Parathyroid adenoma (tissue), 2 donors: ENCODE measurements around the gene SMIM20.

ENCODE experiments used
- H2AFZ ChIP-seq: fragments of 300-600 bp; sonication (generic); one replicate; pipeline ENCODE4 v1.7.0; 2017; ENCODE audit warnings: antibody characterized with exemption, mild to moderate bottlenecking
- H3K27ac ChIP-seq: fragments of 300-600 bp; sonication (generic); one replicate; pipeline ENCODE4 v1.7.0; 2017
- H3K27me3 ChIP-seq: fragments of 300-600 bp; sonication (generic); one replicate; pipeline ENCODE4 v1.7.0; 2017; ENCODE audit warnings: low read length; ENCODE audit not compliant: control insufficient read depth, insufficient read depth
- H3K36me3 ChIP-seq: fragments of 300-600 bp; sonication (generic); one replicate; pipeline ENCODE4 v1.7.0; 2017; ENCODE audit warnings: low read length; ENCODE audit not compliant: control insufficient read depth, insufficient read depth
- H3K4me1 ChIP-seq: fragments of 300-600 bp; sonication (generic); one replicate; pipeline ENCODE4 v1.7.0; 2017; ENCODE audit warnings: control low read depth
- H3K4me2 ChIP-seq: fragments of 300-600 bp; sonication (generic); one replicate; pipeline ENCODE4 v1.7.0; 2017; ENCODE audit warnings: low read length
- H3K4me3 ChIP-seq: fragments of 300-600 bp; sonication (generic); one replicate; pipeline ENCODE4 v1.7.0; 2017; ENCODE audit warnings: low read depth, low read length
- H3K79me2 ChIP-seq: fragments of 300-600 bp; sonication (generic); one replicate; pipeline ENCODE4 v1.7.0; 2017; ENCODE audit warnings: control low read depth
- H3K9ac ChIP-seq: fragments of 300-600 bp; sonication (generic); one replicate; pipeline ENCODE4 v1.7.0; 2017; ENCODE audit warnings: mild to moderate bottlenecking
- H3K9me3 ChIP-seq: fragments of 300-600 bp; sonication (generic); one replicate; pipeline ENCODE4 v1.7.0; 2017; ENCODE audit warnings: low read length; ENCODE audit not compliant: control insufficient read depth
- CTCF ChIP-seq: fragments of 300-600 bp; sonication (generic); IDR thresholded peaks from one replicate; pipeline ENCODE4 v1.7.0; 2017; ENCODE audit warnings: antibody characterized with exemption, mild to moderate bottlenecking
- donor health status: primary hyperparathyroidism.

Gene SMIM20

GRCh38 chr4:25889589-25890503 is 24.2 kb upstream of the SMIM20 start:
- no peaks in the 10 kb centered on the region for H3K9me3 ChIP-seq
- no peak overlapping the region for H2AFZ ChIP-seq
- H3K36me3 ChIP-seq = no peaks in the 10 kb centered on the region
- H3K9ac ChIP-seq = no peak overlapping the region
- no peak overlapping the region for H3K4me2 ChIP-seq
- H3K4me1 ChIP-seq = no peaks in the 10 kb centered on the region
- H3K27me3 ChIP-seq = no peaks in the 10 kb centered on the region
- no peak overlapping the region for H3K27ac ChIP-seq
- no peaks in the 10 kb centered on the region for H3K79me2 ChIP-seq
- no peak overlapping the region for H3K4me3 ChIP-seq
- no peak for TF ChIP-seq CTCF

- H3K27ac ChIP-seq = no peak overlapping the region
- H3K4me3 ChIP-seq = no peak overlapping the region
- no peaks in the 10 kb centered on the region for H3K4me1 ChIP-seq
- no peak overlapping the region for H3K4me2 ChIP-seq
- H3K9ac ChIP-seq = no peak overlapping the region
- no peaks in the 10 kb centered on the region for H3K36me3 ChIP-seq
- no peak overlapping the region for H2AFZ ChIP-seq
- H3K27me3 ChIP-seq = no peaks in the 10 kb centered on the region
- H3K9me3 ChIP-seq = no peaks in the 10 kb centered on the region
- no peak for TF ChIP-seq CTCF
- no peaks in the 10 kb centered on the region for H3K79me2 ChIP-seq
Measured at GRCh38 chr4:25890571-25891485, 23.2 kb upstream of the SMIM20 start.

- Histone ChIP-seq H3K4me2 (no peak overlapping the region), H3K79me2 (no peaks in the 10 kb centered on the region)
- TF ChIP-seq CTCF = no peak
Measured at GRCh38 chr4:25892796-25893195, 21.2 kb upstream of the SMIM20 start.

GRCh38 chr4:25896776-25897539 is 17.1 kb upstream of the SMIM20 start:
- Histone ChIP-seq H3K27me3 (no peaks in the 10 kb centered on the region), H3K9me3 (no peaks in the 10 kb centered on the region), H3K4me3 (no peak overlapping the region), H2AFZ (no peak overlapping the region), H3K36me3 (no peaks in the 10 kb centered on the region), H3K27ac (no peak overlapping the region), H3K79me2 (no peaks in the 10 kb centered on the region), H3K4me1 (no peaks in the 10 kb centered on the region), H3K4me2 (no peak overlapping the region), H3K9ac (no peak overlapping the region)
- no peak for TF ChIP-seq CTCF

More at GRCh38 chr4:25892796-25893195, 21.2 kb upstream of the SMIM20 start:
- H3K27ac ChIP-seq = no peak overlapping the region
- H3K27me3 ChIP-seq = no peaks in the 10 kb centered on the region
- no peaks in the 10 kb centered on the region for H3K9me3 ChIP-seq
- no peak overlapping the region for H3K4me3 ChIP-seq
- H3K9ac ChIP-seq = no peak overlapping the region
- no peak overlapping the region for H2AFZ ChIP-seq
- H3K4me1 ChIP-seq = no peaks in the 10 kb centered on the region
- H3K36me3 ChIP-seq = no peaks in the 10 kb centered on the region
